ENCODE data around the gene KCNMA1.

The KCNMA1 gene

GRCh38 chr10:76991621-76992020, 646.0 kb downstream of the KCNMA1 start:
- FAIRE-seq: no peak

- no peak for FAIRE-seq
These were observed 647.0 kb downstream of the KCNMA1 start for GRCh38 chr10:76990561-76990960.

GRCh38 chr10:76984559-76985443, 652.8 kb downstream of the KCNMA1 start:
- peak; percentile 62 for FAIRE-seq

GRCh38 chr10:76983624-76984023, 654.0 kb downstream of the KCNMA1 start:
- peak; percentile 94 for FAIRE-seq

GRCh38 chr10:76982671-76983070, 654.9 kb downstream of the KCNMA1 start:
- FAIRE-seq: no peak

GRCh38 chr10:76981251-76981650, 656.4 kb downstream of the KCNMA1 start:
- FAIRE-seq: no peak

GRCh38 chr10:76977901-76978300, 659.7 kb downstream of the KCNMA1 start:
- FAIRE-seq: no peak

- no peak for FAIRE-seq
These were observed 660.6 kb downstream of the KCNMA1 start for GRCh38 chr10:76977046-76977445.

GRCh38 chr10:76976142-76976541, 661.5 kb downstream of the KCNMA1 start:
- FAIRE-seq: no peak

GRCh38 chr10:76975126-76975525, 662.5 kb downstream of the KCNMA1 start:
- FAIRE-seq: no peak

GRCh38 chr10:76974017-76974691, 663.5 kb downstream of the KCNMA1 start:
- FAIRE-seq: no peak

- FAIRE-seq: peak; percentile 98
These were observed 664.3 kb downstream of the KCNMA1 start for GRCh38 chr10:76973091-76974016.

- no peak for FAIRE-seq
These were observed 665.1 kb downstream of the KCNMA1 start for GRCh38 chr10:76972541-76972940.

- no peak for FAIRE-seq
These were observed 665.9 kb downstream of the KCNMA1 start for GRCh38 chr10:76971547-76972170.

- no peak for FAIRE-seq
These were observed 666.7 kb downstream of the KCNMA1 start for GRCh38 chr10:76970711-76971519.

GRCh38 chr10:76969366-76969948, 668.2 kb downstream of the KCNMA1 start:
- FAIRE-seq: no peak

GRCh38 chr10:76968483-76968882, 669.1 kb downstream of the KCNMA1 start:
- FAIRE-seq: no peak

- peak; percentile 54 for FAIRE-seq
These were observed 674.8 kb downstream of the KCNMA1 start for GRCh38 chr10:76962851-76963250.

- no peak for FAIRE-seq
These were observed 675.8 kb downstream of the KCNMA1 start for GRCh38 chr10:76961841-76962240.

GRCh38 chr10:76959111-76959510, 678.5 kb downstream of the KCNMA1 start:
- FAIRE-seq: no peak

GRCh38 chr10:76954838-76955237, 682.8 kb downstream of the KCNMA1 start:
- FAIRE-seq: no peak
